ENCODE measurements around the gene HYOU1.
A peak's percentile ranks its signal among the peaks of the same experiment; 100 is the strongest.
"Not testable (repeated sequence)": the region's sequence is repeated elsewhere in the genome, so short reads cannot be mapped to it uniquely, and the experiment has no call there.

The HYOU1 gene

GRCh38 chr11:119084663-119085436 is 27.8 kb upstream of the HYOU1 start, which contains the start of gene HMBS:
Gene HMBS, plus strand, starts transcription at chr11:119084881. Its CDS starts 153 bp downstream, at chr11:119085034.
- DNase-seq (ENCODE audit: low spot score): peak; percentile 92

GRCh38 chr11:119081682-119082260 is 24.8 kb upstream of the HYOU1 start:
- DNase-seq (ENCODE audit: low spot score): no peak

DNA sequence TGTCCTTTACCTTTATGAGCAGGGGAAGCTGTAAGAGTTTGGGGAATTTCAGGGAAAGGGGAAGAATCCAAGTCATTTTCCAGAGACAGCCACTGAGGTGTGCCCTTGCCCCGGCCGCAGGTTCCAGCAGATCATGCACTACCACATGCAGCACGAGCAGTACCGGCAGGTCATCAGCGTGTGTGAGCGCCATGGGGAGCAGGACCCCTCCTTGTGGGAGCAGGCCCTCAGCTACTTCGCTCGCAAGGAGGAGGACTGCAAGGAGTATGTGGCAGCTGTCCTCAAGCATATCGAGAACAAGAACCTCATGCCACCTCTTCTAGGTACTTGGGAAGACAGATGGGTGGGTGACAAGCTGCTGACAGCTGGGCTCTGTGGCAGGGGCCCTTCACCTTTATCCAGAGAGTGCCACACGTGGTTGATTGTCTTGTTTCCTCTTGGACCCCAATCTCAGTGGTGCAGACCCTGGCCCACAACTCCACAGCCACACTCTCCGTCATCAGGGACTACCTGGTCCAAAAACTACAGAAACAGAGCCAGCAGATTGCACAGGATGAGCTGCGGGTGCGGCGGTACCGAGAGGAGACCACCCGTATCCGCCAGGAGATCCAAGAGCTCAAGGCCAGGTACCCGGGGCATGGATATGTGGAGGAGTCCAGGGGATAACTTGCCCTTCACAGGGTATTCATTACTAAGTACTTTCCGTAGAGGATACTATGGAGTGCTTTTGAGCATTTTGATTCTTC is 21.8 kb upstream of the HYOU1 start:
- DNase-seq (ENCODE audit: low spot score): no peak

- DNase-seq (ENCODE audit: low spot score): no peak
Measured at GRCh38 chr11:119077839-119078238, 20.8 kb upstream of the HYOU1 start.

- peak; percentile 99 for DNase-seq (ENCODE audit: low spot score)
Measured at GRCh38 chr11:119067371-119068222, 10.6 kb upstream of the HYOU1 start, which contains the start of gene VPS11. Gene VPS11, plus strand, starts transcription at chr11:119067818. Its CDS starts 6 bp downstream, at chr11:119067824.

GRCh38 chr11:119065369-119065768 is 8.4 kb upstream of the HYOU1 start:
- DNase-seq (ENCODE audit: low spot score): peak; percentile 33

GRCh38 chr11:119062779-119063178 is 5.8 kb upstream of the HYOU1 start:
- DNase-seq (ENCODE audit: low spot score): no peak

DNA sequence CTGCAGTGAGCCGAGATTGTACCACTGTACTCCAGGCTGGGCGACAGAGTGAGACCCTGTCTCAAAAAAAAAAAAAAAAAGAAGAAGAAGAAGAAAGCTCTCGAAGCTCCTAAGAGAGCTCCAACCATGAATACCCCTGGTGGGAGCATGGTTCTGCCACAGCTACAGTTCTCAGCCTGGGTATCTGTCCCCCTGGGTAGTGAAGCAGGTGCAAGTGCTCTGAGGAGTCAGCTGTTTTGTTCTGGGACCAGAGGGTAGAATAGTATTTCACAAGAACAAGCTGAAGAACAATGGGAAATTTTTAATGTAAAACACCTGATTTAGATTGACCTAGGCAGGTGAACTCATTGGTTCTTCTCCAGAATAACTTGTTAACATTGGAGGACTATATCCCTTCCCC is 4.3 kb upstream of the HYOU1 start:
- DNase-seq (ENCODE audit: low spot score): no peak

DNA sequence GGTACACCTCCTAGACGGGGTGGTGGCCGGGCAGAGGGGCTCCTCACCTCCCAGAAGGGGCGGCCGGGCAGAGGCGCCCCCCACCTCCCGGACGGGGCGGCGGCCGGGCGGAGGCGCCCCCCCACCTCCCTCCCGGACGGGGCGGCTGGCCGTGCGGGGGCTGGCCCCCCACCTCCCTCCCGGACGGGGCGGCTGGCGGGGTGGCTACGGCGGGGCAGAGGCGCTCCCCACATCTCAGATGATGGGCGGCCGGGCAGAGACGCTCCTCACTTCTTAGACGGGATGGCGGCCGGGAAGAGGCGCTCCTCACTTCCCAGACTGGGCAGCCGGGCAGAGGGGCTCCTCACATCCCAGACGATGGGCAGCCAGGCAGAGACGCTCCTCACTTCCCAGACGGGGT is 2.1 kb upstream of the HYOU1 start:
- DNase-seq (ENCODE audit: low spot score): not testable (repeated sequence)

DNA sequence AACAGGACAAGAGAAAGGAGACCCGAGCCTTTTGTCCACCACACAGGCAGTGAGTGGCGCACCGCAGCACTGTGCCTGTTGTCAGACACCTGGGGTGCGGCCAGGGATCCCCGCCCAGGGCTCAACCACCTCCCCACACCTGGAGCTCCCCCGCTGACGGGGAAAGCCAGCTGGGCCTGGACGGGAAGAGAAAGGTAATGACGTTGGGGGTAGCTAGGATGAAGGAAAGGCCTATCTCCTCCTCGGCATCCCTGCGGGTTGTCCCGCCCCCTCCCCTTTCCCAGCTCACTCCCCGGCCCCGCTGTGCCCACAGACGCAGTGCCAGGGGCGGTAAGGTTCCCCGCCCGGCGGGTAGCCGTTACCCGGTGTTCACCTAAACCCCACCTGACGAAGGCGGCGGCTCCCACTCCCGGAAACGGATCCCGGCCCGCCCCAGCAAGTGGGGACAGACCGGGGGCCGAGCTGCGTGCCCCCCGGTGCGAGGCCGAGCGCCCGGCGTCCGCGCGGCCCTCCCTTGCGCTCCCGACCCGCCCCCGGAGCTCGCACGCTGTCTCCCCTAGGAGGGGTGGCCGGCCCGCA is 495 bp downstream of the HYOU1 start:
- DNase-seq (ENCODE audit: low spot score): peak; percentile 80

DNA sequence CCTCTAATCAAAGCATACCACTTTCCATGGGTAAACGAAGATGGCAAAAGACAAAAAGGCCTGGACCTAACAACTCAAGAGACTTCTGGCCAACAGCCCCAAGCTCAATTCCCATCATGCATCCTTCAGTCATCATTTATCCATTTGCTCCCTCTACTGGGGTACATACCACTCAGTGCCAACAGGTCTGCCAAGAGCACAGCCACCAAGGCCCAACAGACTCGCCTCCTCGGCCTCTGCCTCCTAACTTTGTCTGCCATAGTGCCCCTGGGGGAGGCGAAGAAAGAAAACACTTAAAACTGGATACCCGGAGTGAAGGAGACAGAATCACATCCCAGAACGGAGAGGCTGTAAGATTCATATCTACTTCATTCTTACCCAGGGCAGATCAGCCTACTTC is 1.1 kb downstream of the HYOU1 start:
- DNase-seq (ENCODE audit: low spot score): peak; percentile 11

DNA sequence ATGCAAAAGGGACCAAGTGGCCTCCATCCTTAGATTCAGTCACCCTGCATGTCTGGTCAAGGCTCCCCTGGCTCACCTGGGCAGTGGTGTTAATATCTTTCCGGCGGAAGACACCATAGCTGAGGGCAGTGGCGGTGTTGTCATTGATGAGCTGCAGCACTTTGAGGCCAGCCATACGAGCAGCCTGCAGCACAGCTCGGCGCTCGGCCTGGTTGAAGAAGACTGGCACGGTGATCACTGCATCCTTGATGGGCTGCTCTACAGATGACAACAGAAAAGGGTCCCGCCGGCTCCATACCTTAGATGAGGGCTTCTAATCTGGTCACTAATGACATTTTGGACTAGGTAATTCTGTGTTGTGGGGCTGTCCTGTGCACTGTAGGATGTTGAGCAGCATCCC is 2.6 kb downstream of the HYOU1 start:
- no peak for DNase-seq (ENCODE audit: low spot score)

DNA sequence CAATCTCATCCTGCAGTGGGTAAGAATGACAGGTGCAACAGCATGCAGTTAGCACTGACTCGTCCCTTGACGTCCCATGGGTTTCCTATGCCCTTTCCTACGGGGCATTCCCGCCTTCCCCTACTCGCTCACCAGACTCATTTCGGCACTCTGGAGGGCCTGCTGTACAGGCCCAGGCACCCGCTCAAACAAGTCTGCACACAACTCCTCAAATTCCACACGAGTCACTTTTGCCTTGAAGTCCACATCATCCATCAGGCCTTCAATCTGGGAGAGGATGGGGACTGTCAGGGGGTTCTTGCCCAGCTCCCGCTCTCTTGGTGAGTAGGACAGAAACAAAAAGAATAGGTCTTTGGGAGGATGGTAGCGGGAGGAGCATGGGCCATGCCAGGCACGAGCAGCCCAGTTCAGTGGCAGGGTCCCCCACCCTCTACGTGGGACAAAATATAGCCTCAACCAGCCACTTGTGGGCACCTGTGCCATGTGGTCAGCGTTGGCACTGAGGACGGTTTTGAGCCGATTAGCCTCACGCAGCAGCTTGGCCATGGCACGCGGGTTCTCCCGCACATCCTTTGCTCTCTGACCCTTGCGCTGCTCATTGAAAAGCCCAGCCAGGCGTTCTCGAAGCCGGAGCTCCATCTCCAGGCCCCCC is 4.7 kb downstream of the HYOU1 start:
- DNase-seq (ENCODE audit: low spot score): no peak

DNA sequence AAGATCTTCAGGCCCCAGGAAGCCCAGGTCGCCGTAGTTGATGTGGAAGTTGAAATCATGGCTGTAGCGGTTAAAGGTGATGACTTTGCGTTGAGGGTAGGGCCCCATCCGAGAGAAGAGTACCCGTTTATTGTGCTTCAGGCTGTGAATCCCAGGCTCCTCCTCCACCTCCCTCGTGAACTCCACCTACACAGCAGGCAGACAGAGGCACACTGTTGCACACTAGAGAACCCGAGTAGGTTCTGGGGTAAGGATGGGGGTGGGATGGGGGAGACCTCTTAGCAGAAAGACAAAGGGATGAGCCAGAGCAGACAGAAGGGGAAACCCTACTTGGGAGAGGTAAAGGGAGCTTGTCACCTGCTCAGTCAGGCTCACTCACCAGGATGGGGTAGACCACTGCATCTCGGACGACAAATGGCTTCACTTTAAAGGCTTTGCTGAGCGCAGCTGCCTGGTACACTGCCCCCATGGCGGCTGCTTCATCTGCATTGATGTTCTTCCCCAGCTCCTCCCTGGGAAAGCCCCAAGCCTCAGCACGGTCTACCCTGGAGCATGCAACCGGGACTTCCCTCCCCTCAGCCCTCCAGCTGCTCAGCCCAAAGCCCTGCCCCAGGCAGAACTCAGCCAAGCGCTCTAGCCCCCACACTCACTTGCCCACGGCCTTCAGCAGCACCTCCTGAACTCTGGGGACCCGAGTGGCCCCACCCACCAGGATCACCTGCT is 5.4 kb downstream of the HYOU1 start:
- DNase-seq (ENCODE audit: low spot score): no peak

DNA sequence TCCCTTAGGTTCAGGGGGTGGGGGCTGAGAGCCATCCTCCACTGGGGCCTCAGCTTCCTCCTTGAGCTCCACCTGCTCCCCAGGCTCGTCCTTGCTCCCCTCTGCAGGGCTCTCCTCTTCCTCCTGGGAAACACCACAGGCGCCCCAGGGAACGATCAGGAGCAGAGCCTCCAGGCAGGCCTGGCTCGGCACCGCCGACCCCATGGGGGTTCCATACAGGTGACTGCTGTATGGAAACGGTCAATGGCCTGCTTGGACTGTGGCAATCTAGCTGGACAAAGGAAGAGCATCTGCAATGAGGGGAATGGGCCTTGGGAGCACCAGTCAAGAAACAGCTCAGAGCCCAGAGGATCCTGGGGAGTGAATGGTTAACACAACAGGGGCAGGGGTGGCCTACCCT is 7.9 kb downstream of the HYOU1 start:
- no peak for DNase-seq (ENCODE audit: low spot score)

DNA sequence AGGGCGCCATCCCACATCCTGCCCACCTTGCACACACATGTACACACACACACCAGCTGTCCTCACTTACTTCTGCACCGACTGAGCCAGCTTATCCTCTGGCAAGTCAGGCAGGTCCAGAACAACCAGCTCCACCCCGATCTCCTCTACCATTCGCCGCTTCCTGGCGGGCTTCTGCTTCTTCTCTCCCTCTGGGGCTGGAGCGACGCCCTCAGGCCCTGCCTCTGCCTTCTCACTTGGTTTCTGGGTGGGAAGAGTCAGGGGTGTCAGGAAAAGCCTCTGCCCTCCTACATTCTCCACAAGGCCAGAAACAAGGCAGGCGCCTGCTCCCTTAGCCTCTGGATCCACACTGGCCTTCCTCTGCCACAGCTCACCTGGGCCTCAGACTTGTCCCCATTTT is 8.4 kb downstream of the HYOU1 start:
- no peak for DNase-seq (ENCODE audit: low spot score)

DNA sequence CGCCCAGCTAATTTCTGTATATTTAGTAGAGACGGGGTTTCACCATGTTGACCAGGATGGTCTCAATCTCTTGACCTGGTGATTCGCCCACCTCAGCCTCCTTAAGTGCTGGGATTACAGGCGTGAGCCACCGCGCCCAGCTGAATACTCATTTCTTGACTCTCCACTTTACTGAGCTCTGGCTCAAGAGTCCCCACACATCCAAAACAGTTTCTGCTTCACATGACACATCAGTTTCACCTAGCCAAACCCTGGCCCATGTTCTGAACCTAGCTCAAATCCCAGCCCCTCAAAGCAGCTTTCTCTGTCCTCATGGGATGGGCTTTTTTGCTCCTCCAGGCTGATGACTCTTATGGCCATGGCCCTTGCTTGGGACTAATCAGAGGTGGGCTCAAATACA is 9.8 kb downstream of the HYOU1 start:
- DNase-seq (ENCODE audit: low spot score): no peak

- DNase-seq (ENCODE audit: low spot score): no peak
Measured at GRCh38 chr11:119046489-119046888, 10.5 kb downstream of the HYOU1 start.

GRCh38 chr11:119044708-119045107 is 12.3 kb downstream of the HYOU1 start:
- peak; percentile 56 for DNase-seq (ENCODE audit: low spot score)

- no peak for DNase-seq (ENCODE audit: low spot score)
Measured at GRCh38 chr11:119042927-119043326, 14.1 kb downstream of the HYOU1 start.

Data from iPS-NIHi11 (cell line).